ENCODE measurements around the gene MXRA7.
"Not testable (repeated sequence)": the region's sequence is repeated elsewhere in the genome, so short reads cannot be mapped to it uniquely, and the experiment has no call there.

MXRA7 gene, protein sequence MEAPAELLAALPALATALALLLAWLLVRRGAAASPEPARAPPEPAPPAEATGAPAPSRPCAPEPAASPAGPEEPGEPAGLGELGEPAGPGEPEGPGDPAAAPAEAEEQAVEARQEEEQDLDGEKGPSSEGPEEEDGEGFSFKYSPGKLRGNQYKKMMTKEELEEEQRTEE

DNA sequence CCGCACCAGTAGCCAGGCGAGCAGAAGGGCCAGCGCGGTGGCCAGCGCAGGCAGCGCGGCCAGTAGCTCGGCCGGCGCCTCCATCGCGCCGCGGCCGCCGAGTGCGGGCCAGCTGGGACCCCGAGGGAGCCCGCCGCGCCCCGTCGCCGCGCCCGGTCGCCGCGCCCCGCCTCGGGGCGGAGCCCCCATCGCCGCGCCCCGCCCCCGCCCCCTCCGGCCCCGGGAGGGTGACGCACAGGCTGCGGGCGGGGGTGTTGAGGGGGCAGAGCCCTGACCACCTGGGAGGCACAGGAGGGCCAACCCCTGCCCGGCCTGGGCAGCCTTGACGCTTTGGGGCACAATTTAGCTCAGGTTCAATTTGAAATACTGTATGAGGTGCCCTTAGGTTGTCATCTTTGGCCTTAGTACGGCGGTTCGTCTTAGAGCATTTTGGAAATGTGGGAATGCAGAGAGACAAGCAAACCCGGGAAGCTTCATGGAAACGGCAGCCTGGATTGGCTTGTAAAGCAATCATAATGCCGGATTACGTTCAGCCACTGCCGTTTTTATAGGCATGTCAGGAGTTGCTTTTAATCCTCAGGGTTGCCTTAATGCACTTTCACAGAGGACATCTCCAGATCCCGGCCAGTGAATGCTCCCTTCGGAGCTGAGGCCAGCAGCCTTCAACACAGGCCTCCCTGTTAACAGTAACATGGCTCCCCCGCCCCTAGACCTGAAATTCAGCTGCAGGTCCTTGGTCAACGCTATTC is at the start of gene MXRA7:
TSS of gene MXRA7 (minus strand) at position 103 of the 749 bp plus-strand sequence. CDS start at position 84, 19 bp downstream.
- peak; percentile 54 for DNase-seq (ENCODE audit: low spot score)

DNA sequence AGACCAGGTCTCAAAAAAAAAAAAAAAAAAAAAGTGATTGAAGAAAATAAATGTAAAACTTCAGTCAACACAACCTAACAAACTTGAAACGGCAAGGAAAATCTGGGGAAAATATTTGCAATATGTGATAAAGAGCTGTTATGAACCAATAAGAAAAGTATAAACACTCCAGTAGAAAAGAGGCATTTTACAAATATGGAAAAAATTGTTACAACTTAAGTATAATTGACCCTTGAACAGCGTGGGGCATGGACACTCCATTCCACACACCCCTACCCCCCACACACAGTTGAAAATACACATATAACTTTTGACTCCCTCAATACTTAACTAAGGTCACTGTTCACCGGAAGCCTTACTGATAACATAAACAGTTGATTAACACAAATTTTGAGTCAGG is 47.8 kb upstream of the MXRA7 start:
- DNase-seq (ENCODE audit: low spot score): no peak

DNA sequence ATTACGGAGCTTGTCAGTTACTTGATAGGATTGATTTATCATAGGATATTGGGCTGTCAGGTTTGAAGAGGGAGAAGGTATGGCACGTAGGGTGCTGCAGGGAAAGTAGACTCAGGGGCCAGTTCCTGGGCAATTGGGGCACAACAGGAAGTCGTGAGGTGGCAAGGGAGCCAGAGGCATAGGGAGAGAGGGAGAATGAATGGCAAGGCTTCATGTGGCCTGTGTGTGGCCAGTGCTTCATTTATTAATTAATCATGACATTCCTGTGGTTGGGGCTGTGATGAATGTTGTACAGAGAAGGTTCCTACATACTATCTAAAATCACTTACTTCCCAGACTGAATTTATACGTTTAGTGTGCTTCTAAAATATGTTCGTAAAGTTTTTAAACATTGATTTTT is 46.5 kb upstream of the MXRA7 start:
- no peak for DNase-seq (ENCODE audit: low spot score)

GRCh38 chr17:76755285-76755684 is 44.5 kb upstream of the MXRA7 start:
- DNase-seq (ENCODE audit: low spot score): no peak

DNA sequence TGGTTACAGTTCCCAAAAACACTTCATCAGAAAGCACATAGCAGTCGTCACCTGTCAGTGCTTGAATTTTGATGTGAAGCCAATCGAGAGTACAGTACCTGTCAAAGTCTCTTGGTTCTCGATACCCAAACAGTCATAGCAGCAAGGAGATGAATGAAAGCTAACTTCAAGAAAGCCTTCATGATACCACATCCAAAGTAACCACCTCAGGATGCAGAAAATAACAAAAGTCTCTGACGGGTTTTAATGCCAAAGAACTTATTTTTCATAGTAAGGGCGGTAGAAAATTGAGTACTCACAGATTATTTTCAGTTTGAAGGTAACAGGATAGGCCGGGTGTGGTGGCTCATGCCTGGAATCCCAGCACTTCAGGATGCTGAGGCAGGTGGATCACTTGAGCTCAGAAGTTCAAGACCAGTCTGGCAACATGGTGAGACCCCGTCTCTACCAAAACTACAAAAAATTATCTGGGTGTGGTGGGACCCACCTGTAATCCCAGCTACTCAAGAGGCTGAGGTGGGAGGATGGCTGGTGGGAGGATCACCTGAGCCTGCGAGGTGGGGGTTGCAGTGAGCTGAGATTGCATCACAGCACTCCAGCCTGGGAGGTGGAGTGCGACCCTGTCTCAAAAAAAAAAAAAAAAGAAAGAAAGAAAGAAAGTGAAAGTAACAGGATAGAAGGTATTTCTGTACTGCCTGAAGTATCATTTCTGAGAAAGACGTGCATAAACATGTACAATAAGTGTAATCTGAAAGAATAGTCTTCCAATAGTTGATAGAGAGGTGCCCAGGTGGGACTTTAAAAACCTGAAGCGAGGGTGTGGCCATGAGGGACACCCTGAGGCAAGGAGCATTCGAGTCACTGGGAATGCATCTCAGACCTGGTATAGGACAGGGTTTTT is 42.5 kb upstream of the MXRA7 start:
- DNase-seq (ENCODE audit: low spot score): peak; percentile 59

- DNase-seq (ENCODE audit: low spot score): peak; percentile 65
Observed at GRCh38 chr17:76752006-76752405, 41.2 kb upstream of the MXRA7 start.

DNA sequence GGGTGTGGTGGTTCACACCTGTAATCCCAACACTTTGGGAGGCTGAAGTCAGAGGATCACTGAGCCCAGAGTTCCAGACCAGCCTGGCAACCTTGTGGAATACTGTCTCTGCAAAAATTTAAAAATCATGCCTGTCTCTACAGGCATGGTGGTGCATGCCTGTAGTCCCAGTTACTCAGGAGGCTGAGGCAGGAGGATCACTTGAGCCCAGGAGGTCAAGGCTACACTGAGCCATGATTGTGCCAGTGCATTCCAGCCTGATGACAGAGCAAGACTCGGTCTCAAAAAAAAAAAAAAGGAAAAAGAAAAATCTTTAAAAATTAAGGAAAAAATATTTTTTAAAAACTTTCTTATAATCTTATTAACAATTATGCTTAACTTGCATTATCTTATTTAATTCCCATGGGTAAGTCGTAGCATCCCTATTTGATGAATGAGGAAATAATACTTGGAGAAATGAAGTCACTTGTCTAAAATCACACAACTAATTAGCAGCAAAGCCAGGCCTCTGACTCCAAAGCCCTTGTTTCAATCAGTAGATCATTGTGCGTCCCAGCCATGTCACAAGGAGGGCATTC is 40.7 kb upstream of the MXRA7 start:
- no peak for DNase-seq (ENCODE audit: low spot score)

GRCh38 chr17:76748657-76749056 is 37.9 kb upstream of the MXRA7 start:
- DNase-seq (ENCODE audit: low spot score): no peak

- no peak for DNase-seq (ENCODE audit: low spot score)
Observed at GRCh38 chr17:76747716-76748363, 37.1 kb upstream of the MXRA7 start.

DNA sequence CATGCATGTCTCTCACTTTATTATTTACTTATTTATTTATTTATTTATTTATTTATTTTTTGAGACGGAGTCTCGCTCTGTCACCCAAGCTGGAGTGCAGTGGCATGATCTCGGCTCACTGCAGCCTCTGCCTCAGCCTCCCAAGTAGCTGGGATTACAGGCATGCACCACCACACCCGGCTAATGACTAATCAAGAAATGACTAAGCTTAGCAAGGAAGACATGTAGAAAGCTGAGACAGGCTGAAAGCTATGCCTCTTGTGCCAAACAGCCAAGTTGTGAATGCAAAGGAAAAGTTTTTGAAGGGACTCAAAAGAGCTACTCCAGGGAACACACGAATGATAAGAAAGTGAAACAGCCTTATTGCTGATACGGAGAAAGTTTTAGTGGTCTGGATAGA is 35.0 kb upstream of the MXRA7 start:
- not testable (repeated sequence) for DNase-seq (ENCODE audit: low spot score)

GRCh38 chr17:76744747-76745146 is 34.0 kb upstream of the MXRA7 start:
- no peak for DNase-seq (ENCODE audit: low spot score)

GRCh38 chr17:76742958-76743357 is 32.2 kb upstream of the MXRA7 start:
- no peak for DNase-seq (ENCODE audit: low spot score)

DNA sequence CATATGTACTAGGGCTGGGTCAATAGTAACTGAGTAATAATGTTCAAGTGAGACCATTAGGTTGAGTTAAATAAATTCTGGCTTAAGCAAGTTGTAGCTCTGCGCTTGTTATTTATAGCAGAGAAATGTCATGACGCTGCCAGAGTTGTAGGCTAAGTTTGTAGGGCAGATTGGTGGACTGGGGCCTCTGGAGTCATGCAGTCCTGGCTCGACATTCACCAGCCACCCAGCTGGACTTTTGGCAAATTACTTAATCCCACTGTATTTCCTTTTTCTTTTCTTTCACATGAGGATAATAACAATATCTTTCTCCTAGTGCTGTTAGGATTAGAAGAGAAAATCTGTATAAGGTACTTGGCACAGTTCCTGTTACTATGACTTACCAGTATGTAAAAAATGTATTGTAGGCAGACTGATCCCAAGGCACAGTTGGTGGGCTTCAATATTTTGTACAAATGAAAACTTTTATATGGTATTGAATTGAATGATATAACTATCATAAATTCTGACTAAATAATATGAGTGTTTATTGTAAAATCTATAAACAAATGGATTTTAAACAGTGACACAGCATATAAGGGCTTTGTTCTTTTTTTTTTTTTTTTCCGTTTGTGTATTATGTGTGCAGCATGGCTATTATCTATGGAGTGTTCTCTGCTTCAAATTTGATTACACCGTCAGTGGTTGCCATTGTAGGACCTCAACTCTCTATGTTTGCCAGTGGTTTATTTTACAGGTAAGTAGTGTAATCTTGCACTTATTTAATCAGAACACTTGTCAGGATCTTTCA is 29.8 kb upstream of the MXRA7 start:
- DNase-seq (ENCODE audit: low spot score): no peak

- DNase-seq (ENCODE audit: low spot score): not testable (repeated sequence)
Observed at GRCh38 chr17:76739568-76740115, 28.9 kb upstream of the MXRA7 start.

DNA sequence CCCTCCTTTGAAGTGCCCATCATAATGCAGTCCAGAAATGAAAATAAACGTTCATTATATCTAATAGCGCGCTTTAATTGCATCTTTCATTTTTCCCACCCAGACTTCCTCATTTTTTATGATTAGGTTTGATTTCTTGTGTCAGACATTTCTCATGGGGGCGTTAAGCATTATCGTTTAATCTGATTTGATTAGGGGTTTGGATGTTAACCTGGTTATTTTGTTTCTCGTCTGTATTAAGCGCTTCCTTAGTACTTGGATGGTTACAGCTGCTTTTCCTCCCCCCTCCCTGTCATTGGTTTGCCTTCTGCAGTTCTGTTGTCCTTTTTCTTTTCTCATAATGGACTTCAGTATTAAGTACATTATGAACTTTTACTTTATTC is 27.7 kb upstream of the MXRA7 start:
- no peak for DNase-seq (ENCODE audit: low spot score)

GRCh38 chr17:76737676-76738467 is 27.1 kb upstream of the MXRA7 start, which contains the start of gene MFSD11:
Gene MFSD11 (plus strand): TSS chr17:76738119. CDS start chr17:76738353, 234 bp downstream.
- DNase-seq (ENCODE audit: low spot score): peak; percentile 92

GRCh38 chr17:76737082-76737675 is 26.4 kb upstream of the MXRA7 start, which contains the start of gene SRSF2:
Gene SRSF2 (minus strand): TSS chr17:76737331. CDS start chr17:76737160, 171 bp downstream.
- DNase-seq (ENCODE audit: low spot score): peak; percentile 99

DNA sequence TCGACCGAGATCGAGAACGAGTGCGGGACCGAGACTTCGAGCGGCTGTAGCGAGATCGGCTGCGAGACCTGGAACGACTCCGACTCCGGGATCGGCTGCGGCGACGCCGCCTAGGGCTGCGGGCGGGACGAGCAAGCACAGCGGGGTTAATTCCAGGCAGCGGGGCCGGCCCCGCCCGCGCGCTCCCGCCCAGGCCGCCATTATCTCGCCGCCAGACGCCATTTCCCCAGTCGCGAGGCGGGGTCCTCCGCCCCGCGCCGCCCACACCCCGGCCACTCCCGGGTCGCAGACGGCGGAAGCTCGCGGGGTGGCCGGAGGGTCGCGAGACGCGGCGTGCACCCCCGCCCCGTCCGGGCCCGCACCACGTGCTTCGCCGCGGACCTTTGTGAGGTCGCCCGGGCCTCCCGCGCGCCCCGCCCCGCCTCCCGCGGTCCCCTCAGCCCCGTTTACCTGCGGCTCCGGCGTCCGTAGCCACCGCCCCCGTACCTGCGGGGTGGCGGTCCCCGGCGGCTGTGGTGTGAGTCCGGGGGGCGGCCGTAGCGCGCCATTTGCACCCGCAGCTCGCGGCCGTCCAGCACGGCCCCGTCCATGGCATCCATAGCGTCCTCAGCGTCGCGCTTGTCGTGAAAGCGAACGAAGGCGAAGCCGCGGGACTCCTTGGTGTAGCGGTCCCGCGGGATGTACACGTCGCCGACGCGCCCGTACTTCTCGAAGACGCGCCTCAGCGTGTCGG is 25.8 kb upstream of the MXRA7 start:
- DNase-seq (ENCODE audit: low spot score): peak; percentile 71
